HUES64 (cell line): ENCODE data around the gene MAPK6.
"Not testable (repeated sequence)": the region's sequence is repeated elsewhere in the genome, so short reads cannot be mapped to it uniquely, and the experiment has no call there.

Experiments used
- H3K27ac ChIP-seq: 2 replicates; pipeline ENCODE4 v1.7.0; 2013; ENCODE audit warnings: low read depth, low read length, inconsistent platforms
- H3K27me3 ChIP-seq: 2 replicates; pipeline ENCODE4 v1.6.1; 2013; ENCODE audit warnings: mild to moderate bottlenecking, low read length; ENCODE audit not compliant: insufficient read depth
- H3K36me3 ChIP-seq: 2 replicates; pipeline ENCODE4 v1.6.1; 2013; ENCODE audit warnings: mild to moderate bottlenecking, low read length; ENCODE audit not compliant: insufficient read depth
- H3K4me1 ChIP-seq: 2 replicates; pipeline ENCODE4 v1.6.1; 2013; ENCODE audit warnings: mild to moderate bottlenecking, low read length, moderate library complexity; ENCODE audit not compliant: insufficient read depth
- H3K4me3 ChIP-seq: 2 replicates; pipeline ENCODE4 v1.5.1; 2013; ENCODE audit warnings: mild to moderate bottlenecking, low read length, moderate library complexity
- H3K9ac ChIP-seq: 2 replicates; pipeline ENCODE4 v1.6.1; 2013; ENCODE audit warnings: mild to moderate bottlenecking, low read depth, low read length
- H3K9me3 ChIP-seq: 2 replicates; pipeline ENCODE4 v1.6.1; 2013; ENCODE audit warnings: low read depth, low read length; ENCODE audit not compliant: insufficient read depth
- WGBS: fragments of 150-250, 120-280 bp; methylation state at CpG from one replicate; pipeline ENCODE4 v1.1.7; 2013; ENCODE audit warnings: missing lambda C conversion rate; 5-methylcytosine and 5-hydroxymethylcytosine counted together

The MAPK6 gene

DNA sequence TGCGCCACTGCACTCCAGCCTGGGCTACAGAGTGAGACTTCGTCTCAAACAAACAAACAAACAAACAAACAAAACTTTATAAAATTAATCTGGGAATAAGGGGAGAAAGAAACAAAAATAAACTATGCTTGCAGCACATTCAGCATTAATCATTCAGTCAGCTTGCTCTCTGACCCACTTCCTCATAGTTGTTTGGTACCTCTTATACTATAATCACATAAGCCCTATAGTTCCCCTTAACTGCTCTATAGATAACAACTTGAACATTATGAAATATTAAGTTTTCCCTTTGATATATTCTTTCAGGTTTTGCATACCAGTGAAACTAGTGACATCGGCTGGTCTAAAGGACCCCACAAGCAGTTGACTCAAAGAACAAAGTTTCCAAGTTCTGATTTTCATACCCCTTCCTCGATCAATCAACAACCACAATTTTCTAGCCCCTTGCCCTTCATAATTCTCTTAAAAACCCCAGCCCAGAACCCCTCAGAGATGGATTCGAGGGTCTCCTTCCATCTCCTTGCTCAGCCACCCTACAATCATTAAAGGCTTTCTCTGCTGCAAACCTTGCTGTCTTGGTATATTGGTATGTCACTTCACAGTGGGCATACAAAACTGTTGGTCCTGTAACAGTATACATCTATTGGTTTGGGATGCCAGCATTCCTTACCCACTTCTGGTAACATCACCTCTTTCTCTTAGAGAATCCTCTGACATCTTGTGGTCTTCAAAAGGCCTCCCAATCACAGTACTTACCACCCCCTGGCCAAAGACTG lies 67.2 kb downstream of the MAPK6 start:
- Histone ChIP-seq H3K27me3 (no peaks in the 10 kb centered on the region), H3K4me1 (no peaks in the 10 kb centered on the region), H3K27ac (no peak overlapping the region), H3K36me3 (no peaks in the 10 kb centered on the region), H3K9me3 (peaks cover 4% of the 10 kb centered on the region; the same call in 1 of the 2 replicates), H3K4me3 (no peak overlapping the region), H3K9ac (no peak overlapping the region)
- WGBS: 92% methylated on average over 4 of the region's 5 CpGs

DNA sequence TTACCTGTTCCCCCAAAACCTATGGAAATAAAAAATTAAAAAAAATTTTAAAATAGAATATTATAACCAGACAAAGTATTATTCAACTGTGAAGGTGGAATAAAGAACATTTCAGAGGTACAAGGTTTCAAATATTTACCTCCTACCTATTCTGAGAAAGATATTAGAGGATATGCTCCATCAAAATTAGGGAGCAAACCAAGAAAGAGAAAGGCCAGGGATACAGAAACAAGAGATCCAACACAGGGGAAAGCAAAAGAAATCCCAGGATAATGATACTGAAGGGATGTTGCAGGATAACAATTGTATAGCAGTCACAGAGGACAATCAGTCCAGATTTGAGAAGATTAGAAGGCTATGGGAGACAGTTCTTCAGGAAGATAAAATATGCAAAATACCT lies 71.2 kb downstream of the MAPK6 start:
- H3K4me1 ChIP-seq: no peaks in the 10 kb centered on the region
- no peak overlapping the region for H3K27ac ChIP-seq
- no peak overlapping the region for H3K4me3 ChIP-seq
- no peak overlapping the region for H3K9ac ChIP-seq
- H3K27me3 ChIP-seq: no peaks in the 10 kb centered on the region
- H3K9me3 ChIP-seq: peaks cover 4% of the 10 kb centered on the region; the same call in 1 of the 2 replicates
- H3K36me3 ChIP-seq: no peaks in the 10 kb centered on the region

- Histone ChIP-seq H3K4me1 (no peaks in the 10 kb centered on the region), H3K9me3 (peaks cover 4% of the 10 kb centered on the region; the same call in 1 of the 2 replicates), H3K27me3 (no peaks in the 10 kb centered on the region), H3K4me3 (no peak overlapping the region), H3K27ac (no peak overlapping the region), H3K36me3 (no peaks in the 10 kb centered on the region), H3K9ac (no peak overlapping the region)
- WGBS: 91% methylated on average over 4 of the region's 4 CpGs
Measured at GRCh38 chr15:52093167-52093538, 74.1 kb downstream of the MAPK6 start.

GRCh38 chr15:52093539-52094510 lies 74.8 kb downstream of the MAPK6 start:
- Histone ChIP-seq H3K4me3 (no peak overlapping the region), H3K9ac (no peak overlapping the region), H3K36me3 (no peaks in the 10 kb centered on the region), H3K4me1 (no peaks in the 10 kb centered on the region), H3K27me3 (no peaks in the 10 kb centered on the region), H3K9me3 (peaks cover 4% of the 10 kb centered on the region; the same call in 1 of the 2 replicates), H3K27ac (no peak overlapping the region)
- 94% methylated on average over 12 of the region's 12 CpGs for WGBS

DNA sequence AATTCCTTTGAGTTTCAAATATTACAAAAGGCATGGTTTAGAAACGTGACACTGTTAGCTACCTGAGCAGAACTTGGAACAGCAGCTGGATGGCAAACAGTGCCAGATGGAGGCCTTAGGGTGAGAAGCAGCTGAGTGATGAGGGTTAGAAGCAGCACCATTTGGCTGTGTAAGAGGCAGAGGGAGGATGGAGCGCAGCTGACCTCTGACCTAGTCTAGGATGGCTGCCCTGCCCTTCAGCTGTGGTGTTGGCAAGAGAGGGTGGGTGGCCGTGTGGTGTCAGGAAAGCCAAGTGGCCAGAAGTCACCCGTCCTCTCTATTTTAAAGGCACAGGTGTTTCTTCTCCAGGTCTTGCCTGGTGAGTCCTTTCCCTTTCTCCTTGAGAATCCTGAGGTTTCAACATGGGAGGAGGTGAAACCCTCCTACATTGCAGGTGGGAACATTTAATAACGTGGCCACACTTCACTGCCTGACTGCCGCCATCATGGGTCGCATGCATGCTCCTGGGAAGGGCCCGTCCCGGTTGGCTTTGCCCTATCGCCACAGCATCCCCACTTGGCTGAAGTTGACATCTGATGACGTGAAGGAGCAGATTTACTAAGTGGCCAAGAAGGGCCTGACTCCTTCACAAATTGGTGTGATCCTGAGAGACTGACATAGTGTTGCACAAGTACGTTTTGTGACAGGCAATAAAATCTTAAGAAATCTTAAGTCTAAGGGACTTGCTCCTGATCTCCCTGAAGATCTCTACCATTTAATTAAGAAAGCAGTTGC lies 76.0 kb downstream of the MAPK6 start:
- Histone ChIP-seq H3K27ac (no peak overlapping the region), H3K4me1 (no peaks in the 10 kb centered on the region)
- 94% methylated on average over 12 of the region's 12 CpGs for WGBS

DNA sequence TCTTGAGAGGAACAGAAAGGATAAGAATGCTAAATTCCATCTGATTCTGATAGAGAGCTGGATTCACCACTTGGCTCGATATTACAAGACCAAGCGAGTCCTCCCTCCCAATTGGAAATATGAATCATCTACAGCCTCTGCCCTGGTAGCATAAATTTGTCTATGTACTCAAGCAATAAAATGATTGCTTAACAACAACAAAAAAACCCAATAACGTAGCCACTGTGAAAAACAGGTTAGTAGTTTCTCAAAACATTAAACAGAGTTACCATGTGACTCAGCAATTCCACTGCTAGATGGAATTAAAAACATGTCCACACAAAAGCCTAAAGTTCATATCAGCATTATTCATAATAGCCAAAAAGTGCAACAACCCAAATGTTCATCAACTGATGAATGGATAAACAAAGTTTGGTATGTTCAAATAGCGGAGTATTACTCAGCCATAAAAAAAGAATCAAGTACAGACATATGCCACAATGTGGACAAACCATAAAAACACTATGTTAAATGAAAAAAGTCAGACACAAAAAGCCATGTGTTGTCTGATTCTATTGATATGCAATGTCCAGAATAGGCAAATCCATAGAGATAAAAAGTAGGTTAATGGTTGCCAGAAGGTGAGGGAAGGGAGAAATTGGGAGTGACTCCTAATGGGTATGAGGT lies 76.7 kb downstream of the MAPK6 start:
- no peak overlapping the region for H3K9ac ChIP-seq
- no peaks in the 10 kb centered on the region for H3K27me3 ChIP-seq
- H3K36me3 ChIP-seq: no peaks in the 10 kb centered on the region
- no peak overlapping the region for H3K27ac ChIP-seq
- H3K4me3 ChIP-seq: no peak overlapping the region
- 88% methylated on average over 3 of the region's 4 CpGs for WGBS
- no peaks in the 10 kb centered on the region for H3K9me3 ChIP-seq
- no peaks in the 10 kb centered on the region for H3K4me1 ChIP-seq

More for the DNA sequence above, 76.0 kb downstream of the MAPK6 start:
- Histone ChIP-seq H3K27me3 (no peaks in the 10 kb centered on the region), H3K4me3 (no peak overlapping the region), H3K9ac (no peak overlapping the region), H3K9me3 (0 out of 2 replicates have a peak, but pooled peaks cover 3% of the 10 kb centered on the region), H3K36me3 (no peaks in the 10 kb centered on the region)

GRCh38 chr15:52096536-52096935 lies 77.5 kb downstream of the MAPK6 start:
- H3K4me1 ChIP-seq, H3K9me3 ChIP-seq, H3K27ac ChIP-seq, H3K4me3 ChIP-seq, H3K27me3 ChIP-seq, H3K9ac ChIP-seq, H3K36me3 ChIP-seq: not testable (repeated sequence)
- WGBS: 94% methylated on average over 9 of the region's 9 CpGs

DNA sequence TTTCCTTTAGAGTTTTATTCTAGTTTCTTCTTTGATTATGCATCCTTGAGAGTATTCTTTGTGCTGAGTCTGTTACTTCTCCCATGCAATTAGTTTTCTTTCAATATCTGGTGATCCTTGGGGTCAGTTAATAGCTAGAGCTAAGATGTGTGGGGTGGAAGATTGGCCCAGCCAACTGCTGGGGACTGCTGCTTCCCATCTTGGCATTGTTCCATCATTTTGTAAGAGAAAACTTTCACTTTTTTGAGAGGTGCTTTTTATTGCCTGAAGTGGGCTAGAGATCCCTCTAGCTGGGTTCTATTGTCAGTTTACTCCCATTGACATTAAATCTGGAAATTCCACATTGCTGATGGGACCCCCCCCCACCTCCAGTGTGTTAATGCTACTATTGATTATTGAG lies 78.2 kb downstream of the MAPK6 start:
- H3K4me3 ChIP-seq: no peak overlapping the region
- no peaks in the 10 kb centered on the region for H3K4me1 ChIP-seq
- H3K27ac ChIP-seq: no peak overlapping the region

DNA sequence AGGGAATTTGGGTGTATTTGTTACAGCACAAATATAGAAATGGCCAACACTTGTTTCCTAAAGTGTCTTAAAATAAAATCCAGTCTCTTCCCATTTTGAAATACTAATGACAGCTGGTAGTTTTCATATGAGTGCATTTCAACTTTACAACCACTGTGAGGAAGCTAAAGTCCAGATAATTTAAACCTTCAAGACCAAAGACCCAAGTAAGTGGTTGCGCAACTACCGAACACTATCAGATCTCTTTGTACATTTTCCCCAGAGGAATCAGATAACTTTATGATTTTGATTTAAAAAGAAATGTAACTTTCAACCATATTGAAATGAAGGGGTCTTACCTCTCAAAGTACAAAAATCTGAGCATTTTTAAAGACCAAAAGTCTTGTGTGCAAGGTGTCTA lies 79.3 kb downstream of the MAPK6 start:
- Histone ChIP-seq H3K4me1 (peaks cover 4% of the 10 kb centered on the region; the same call in 1 of the 2 replicates), H3K9ac (no peak overlapping the region), H3K27ac (no peak overlapping the region), H3K4me3 (no peak overlapping the region), H3K36me3 (no peaks in the 10 kb centered on the region), H3K9me3 (no peaks in the 10 kb centered on the region), H3K27me3 (no peaks in the 10 kb centered on the region)
- WGBS: 94% methylated on average over 2 of the region's 2 CpGs

More for the DNA sequence above, 78.2 kb downstream of the MAPK6 start:
- no peaks in the 10 kb centered on the region for H3K36me3 ChIP-seq
- H3K9ac ChIP-seq: no peak overlapping the region
- no peaks in the 10 kb centered on the region for H3K27me3 ChIP-seq
- no peaks in the 10 kb centered on the region for H3K9me3 ChIP-seq

GRCh38 chr15:52099651-52100272 lies 80.7 kb downstream of the MAPK6 start:
- Histone ChIP-seq H3K36me3 (no peaks in the 10 kb centered on the region), H3K9ac (no peak overlapping the region), H3K27ac (no peak overlapping the region), H3K4me1 (peaks cover 5% of the 10 kb centered on the region; the same call in 1 of the 2 replicates), H3K4me3 (no peak overlapping the region), H3K9me3 (no peaks in the 10 kb centered on the region), H3K27me3 (no peaks in the 10 kb centered on the region)
- 94% methylated on average over 15 of the region's 15 CpGs for WGBS
